ENCODE data around the gene HECW1.
"Not testable (repeated sequence)": the region's sequence is repeated elsewhere in the genome, so short reads cannot be mapped to it uniquely, and the experiment has no call there.

Gene HECW1

DNA sequence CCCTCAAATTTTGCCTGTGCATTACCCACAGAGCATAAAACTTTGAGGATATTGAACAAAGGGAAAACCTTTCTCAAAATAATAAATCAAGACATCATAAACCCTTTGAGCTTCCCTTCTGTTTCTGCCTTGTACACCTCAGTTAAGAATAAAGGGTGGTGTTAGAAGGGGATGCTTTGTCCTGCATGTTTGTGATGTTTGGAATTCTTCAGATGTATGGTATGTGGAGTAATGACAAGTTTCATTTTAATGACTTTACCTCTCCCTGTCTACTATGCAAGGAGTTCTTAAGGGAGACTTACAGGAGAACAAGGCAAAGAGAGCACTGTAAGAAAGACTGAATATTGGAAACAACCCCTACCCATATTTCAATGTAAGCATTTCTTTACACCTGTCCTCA, 99.2 kb downstream of the HECW1 start:
- DNase-seq = no peak

DNA sequence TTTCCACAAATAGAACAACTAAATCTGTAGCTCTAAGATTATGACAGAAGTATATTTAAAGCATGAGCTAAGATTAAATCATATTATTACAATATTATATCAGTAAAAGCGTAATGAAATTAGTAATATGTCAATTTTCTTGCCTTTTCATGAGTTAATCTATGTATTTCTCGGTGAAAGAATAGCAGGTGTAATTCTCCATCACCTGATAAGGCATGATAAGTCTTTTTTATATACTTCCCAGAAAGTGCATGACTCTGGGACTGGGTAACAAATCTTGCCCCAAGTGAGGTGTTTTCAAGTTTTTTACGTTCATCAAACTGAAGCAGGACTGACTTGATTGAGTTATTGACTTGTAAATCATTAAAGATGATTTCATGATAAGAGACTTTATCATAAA, 100.5 kb downstream of the HECW1 start:
- DNase-seq = no peak

DNA sequence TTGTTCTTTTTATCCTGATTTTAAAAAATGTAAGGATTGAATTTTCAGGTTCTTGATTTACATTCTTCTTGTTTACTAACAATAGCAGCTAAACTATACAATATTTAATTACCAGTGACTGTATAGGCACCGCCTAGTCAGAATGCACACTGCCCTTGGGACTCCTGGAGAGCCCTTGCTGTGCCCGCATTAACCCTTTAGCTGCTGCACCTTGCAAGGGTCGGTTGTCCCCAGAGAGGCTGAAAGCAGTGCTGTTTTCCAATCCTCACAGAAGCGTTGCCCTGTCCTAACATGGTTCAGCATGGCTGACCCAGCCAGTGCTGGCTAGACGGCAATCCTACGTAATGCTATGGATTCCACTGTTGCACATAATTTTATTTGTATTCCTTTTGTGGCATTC, 102.6 kb downstream of the HECW1 start:
- no peak for DNase-seq

DNA sequence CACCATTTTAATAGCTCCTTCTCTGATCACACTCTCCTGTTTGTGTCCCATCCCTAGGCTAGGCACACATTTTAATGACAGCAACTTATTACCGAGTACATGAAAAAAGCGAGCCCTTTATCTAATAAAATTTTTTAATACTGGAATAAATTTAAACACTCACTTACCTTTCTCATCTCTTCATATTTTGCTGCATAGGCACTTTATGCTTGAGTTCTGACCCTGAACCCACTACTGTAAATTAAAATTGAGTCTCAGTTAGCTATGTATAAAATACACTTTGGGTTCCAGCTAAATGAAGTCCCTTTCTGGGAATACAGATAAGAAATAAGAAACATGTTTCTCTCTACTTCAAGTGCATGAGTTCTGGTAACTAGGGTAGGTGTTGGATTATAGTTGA, 104.6 kb downstream of the HECW1 start:
- no peak for DNase-seq

DNA sequence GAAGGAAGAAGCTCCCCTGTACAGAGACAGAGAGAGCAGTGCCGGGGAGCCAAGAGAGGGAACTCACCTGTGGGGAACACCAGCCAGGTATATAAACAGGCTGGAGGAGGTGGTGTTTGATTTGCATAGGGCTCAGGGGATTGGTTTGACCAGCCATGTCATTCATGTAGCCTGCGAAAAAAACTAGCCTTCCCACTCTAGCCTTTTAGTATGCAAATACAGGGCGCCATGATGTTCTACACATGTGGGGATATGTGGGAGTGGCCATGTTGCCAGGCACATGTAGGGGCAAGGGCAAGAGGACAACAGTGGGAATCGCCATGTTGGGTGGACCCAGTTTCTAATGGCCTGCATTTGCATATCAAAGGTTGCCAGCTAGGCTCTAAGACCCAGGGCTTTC, 106.5 kb downstream of the HECW1 start:
- DNase-seq = not testable (repeated sequence)

DNA sequence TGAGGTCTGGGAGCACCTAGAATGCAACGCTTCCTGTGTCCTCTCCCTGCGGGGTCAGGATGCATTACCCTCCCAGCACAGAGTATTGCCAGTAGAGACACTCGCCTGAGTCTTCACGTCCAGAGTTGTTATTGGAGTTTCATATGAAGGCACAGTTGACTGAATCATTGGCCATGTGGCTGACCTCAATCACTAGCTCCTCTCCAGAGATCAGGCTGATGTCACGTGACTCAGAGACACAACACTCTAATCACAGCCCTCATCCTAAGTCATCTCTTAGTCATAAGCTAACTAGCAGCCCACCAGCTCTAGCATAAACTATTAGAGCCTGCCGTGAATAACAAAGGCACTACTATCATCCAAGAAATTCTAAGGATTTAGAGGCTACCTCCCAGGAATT, 107.8 kb downstream of the HECW1 start:
- no peak for DNase-seq

DNA sequence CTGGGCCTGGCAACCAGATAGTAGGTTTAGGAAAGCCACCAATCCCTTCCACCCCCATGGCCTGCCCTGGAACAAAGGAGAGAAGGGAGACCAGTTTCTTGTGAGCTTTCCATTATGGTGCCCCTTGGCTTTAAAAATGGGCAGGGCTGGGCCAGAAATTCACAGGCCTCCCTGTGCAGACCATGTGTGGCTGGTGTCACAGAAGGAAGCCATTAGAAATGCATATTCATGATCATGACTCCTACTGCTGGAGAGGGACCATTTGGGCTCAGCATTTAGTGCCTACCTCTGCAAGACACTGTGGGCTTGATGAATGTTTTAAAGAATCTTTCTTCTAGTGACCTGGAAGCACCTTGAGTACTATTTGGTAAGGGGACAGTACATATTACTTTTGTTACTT, 108.3 kb downstream of the HECW1 start:
- no peak for DNase-seq

DNA sequence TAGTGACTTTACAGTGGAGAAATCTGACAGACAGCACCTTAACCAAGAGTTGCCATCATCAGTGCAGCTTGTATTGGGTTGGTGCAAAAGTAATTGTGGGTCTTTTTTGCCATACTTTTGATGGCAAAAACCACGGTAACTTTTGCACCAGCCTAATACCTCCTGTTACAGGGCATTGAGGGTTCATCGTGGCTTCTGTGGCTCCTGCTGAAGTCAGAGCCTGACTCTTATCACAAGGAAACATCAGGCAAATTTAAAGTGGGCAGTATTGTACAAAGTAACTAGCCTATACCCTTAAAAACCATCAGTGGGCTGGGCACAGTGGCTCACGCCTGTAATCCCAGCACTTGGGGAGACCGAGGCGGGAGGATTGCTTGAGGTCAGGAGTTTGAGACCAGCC, 117.4 kb downstream of the HECW1 start:
- DNase-seq = no peak

DNA sequence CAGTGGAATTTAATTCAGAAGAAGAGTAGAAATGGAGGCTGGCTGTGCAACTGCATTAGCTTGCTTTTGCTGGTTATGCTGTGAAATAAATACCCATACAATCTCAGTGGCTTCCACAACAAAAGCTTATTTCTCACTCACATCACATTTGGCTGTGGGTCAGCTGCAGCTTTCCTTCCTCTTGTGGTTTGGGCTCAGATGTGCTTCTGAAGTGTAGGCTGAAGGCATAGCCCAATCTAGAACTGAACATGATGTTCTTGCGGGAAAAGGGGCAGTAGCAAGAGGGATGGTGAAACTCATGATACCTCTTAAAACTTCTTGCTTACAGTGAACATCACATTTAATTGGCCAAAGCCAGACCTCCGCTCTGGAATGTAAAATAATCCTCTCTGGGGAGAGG, 119.9 kb downstream of the HECW1 start:
- DNase-seq = no peak

DNA sequence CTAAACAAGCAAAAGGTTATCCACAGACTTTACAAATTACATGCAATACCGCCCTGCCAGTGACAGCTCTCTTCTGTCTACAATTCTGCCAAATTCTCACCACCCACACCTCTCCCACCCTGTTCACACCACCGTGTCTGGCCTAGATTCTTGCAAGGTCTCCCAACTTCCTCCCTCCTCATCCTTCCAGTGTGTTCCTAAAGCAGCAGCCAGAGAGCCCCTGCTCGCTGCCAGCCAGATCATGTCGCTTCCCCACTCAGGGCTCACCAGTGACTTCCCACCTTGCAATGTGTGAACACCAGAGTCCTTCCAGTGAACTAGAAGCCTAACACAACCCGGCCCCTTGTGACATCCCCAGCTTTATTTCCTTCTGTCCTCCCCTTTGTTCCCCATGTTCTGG, 121.6 kb downstream of the HECW1 start:
- DNase-seq = no peak

DNA sequence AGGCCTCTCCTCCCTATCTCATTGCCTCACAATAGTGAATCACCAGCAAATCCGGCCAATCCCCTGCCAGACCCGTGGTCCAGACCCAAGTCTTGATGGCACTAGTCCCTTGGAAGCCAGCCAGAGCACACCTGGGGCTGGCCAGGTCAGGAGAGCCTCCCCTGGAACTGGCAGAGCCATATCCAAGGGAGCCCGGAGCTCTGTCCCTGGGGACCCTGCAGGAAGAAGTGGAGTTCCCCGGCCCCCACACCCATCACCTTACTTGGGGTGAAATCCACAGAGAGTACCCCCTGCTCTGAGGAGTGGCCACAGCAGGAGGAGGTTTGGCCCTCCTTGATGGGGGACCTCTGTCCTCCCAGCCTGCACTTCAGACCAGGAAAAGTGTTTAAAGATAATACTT, 122.5 kb downstream of the HECW1 start:
- no peak for DNase-seq

DNA sequence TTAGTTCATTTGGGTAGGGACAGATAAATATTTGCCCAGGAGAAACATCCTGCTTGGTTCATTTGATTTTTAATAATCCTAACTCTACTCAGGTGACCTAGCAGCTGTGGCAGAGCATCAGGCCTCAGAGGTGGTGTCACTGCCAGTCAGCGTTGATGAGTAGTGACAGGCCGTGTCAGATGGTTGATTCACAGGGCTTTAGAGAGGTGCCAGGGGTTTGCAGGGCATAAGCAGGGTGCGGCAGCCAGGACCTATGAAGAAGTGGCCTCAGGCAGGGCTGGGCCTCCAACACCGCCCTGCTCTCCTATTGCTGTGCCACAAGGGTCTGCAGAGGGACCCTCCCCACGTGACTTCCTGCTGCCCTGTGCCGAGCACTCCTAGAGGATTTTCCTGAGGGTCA, 128.1 kb downstream of the HECW1 start:
- no peak for DNase-seq

DNA sequence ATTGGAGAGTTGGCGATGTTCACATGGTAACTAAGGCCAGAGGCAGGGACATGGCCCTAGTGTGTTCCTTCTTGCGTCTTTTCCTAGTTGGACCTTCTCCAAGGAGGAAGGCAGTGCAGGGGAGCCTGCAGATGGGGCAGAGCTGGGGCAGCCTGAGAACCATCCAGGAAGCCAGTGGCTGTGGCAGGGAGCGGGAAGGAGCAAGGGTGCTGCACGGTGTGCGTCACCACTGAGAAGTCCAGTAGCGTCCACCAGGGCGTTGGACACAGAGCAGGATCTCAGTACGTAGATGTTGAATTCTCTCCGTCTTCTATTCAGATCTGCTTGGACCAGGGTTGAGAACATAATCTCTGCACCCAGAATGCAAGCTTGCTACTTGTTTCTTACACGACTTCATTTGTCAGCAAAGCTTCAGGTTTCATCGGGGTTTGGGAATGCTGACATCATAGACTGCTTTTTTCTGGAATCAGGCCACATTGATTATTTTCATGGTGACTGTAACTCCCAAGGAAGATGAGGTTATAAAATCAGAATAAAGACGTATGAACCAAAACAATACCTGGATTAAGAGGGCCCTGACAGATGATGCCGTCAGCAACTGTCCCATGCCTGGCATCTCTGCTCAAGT, 130.3 kb downstream of the HECW1 start:
- DNase-seq = no peak

DNA sequence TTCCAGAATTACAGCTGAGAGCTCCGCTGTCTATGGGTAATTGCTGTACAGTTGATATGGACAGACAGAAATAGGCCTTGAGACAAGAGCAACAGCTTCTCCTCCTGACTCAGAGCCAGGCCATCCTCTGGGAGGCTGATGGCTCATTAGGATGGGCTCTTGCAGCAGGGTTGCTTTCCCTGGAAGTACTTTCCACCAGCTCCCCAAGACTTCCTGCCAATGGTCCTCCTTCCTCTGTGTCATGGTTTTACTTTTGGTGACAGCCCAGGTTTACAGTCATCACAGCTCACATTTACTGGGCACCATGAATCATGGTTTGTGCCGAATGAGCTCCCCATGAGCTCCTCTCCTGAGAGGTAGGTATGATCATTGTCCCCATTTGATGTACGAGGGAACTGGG, 131.8 kb downstream of the HECW1 start:
- DNase-seq = no peak

DNA sequence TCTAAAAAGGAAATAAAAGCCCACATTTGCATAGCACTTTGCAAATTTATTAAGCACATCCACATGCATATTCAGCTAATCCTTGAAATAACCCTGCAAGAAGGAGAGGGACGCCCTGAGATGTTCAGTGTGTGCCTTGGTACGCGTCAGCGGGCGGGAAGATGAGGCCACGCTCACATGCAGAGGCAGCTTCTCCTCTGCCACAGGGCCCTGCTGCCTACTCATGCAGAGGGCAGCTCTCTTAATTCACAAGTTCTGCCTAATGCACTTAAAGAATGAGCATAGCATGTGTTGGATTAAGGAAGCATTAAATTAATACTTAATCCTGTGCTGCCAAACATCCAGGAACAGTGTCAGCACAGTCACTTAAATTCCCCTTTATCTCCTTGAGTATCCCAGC, 132.3 kb downstream of the HECW1 start:
- no peak for DNase-seq

DNA sequence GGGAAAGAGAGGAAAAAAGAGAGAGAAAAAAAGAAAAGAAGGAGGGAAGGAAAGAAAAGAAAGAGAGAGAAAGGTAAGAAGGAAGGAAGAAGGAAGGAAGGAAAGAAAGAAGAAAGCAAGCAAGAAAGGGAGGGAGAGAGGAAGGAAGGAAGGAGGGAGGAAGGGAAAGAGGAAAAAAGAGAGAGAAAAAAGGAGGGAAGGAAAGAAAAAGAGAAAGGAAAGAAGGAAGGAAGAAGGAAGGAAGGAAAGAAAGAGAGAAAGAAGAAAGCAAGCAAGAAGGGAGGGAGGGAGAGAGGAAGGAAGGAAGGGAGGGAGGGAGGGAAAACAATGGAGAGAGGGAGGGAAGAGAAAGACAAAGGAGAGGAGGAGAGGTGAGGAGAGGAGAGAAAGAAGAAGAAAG, 135.3 kb downstream of the HECW1 start:
- no peak for DNase-seq

DNA sequence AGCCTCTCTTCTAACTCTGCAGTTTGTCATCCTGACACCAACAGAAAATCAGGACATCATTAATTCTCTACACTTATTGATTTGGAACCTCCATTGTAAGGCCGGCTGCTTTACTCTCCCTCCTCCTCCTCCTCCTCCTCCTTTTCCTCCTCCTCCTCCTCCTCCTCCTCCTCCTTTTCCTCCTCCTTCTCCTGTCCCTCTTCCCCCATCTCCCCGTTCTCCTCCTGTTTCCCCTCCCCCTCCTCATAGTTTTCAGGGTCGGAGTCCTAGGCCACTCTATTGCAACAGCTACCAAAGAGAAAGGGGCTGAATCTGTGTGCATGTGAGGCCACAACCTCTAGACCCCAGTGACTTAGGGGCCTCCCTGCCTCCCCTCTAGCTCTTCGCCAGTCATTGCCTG, 136.1 kb downstream of the HECW1 start:
- no peak for DNase-seq

DNA sequence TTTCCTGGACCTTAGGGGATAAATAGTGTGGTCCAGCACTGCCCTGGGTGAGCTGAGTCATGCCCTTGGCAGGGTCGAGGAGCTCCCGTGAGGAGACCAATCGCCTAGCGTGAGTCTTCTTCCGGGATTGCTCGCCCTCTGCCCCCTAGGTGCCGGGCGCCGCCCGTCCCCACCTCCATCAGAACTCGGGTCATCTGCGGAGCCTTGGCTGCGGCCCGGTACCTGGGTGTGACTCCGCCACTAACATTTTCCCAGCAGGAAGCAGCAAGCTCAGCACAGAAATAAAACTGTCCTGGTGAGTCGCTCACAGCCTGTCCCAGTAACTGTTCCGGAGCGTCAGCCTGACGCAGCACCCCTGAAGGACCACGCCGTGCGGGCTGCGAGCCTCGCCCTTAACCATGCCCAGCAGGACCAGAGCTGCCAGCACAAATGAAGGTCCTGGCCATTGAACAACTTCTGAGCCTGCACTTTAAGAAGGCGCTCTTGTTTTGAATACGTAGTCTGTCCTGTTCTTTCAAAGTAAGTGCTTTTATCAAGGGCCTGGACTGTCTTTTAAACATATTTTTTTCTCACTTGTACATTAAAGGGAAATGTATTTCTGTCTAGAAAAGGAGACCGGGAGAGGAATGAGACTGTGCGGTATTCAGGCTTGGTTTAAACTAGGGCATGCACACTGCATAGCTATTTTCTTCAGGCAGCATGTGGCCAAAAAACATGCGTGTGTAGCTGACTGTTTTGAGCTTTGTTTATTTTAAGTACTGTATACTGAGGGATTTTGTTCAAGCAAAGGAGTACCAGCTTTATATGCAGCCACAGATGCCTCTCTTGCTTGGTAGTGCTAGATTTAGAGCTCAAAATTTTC, 136.7 kb downstream of the HECW1 start:
- no peak for DNase-seq

DNA sequence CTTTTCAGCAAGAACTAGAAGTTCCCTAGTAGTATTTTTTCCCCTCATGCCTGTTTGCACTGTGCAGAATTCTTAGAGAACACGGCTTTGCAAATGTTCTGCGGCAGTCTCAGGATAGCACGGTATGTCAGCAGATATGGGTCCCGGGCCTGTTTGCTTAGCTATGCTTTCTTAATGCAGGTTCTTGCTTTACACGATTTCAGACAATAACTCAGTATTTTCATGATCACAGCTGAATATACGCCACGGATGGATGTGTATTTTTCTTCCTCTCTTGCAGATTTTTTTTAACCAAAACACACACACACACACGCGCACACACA, 137.3 kb downstream of the HECW1 start:
- no peak for DNase-seq

DNA sequence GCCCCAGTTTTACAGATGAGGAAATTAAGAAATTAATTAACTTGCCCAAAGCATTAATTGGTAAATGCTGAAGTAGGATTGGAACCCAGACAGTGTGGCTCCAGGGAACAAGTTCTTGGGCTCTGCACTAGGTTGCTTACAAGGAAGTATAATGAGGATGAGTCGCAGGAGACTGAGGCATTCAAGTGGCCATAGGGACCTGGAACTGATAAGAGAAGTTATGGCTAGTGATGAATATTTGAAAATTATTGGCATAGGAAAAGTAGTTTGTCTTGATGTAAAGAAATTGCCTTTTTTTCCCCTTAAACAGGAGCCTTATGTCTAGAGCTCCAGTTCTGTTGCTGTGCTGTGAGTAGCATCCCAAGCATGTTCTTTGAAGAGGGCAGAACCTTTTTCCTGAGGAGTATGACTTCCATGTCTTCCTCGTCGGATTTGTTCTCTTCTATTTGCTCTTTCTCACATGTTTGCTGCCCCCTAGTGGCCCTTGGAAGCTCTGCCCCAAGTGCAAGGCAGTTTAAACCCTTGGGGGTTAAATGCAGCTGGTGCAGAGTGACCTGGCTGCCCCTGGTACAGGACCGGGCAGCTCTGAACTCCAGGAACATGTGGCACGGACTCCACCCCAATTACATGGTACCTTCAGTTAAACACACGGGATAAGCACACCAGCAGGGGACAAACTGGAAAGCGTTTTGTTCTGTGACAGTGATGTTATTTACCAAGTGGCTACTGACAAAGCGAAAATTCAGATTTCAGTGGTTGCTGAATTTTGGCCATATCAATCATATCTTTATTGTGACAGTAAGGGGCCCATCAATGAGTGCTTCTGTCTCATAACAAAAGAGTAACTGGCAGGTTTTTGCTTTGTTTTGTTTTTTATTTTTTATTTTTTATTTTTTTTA, 148.8 kb downstream of the HECW1 start:
- peak; percentile 60 to 88 (median 76) for DNase-seq

DNA sequence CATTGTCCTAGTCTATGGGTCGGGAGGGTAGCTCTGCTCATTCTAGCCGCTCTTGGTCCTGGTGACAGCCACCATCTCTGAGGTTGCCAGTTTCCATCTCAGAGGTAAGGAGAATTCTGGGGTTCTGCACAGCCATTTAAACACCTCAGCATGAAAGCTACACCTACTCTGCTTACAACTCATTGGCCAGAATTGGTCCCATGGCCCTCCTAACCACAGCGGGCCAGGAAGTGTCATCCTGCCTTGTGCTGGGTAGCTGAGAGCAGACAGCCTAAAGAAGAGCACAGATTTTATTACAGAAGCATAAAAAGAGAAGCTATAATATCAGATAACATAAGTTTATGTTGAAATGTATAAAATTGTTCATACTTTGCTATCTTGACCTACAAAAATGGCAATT, 152.7 kb downstream of the HECW1 start:
- no peak for DNase-seq

DNA sequence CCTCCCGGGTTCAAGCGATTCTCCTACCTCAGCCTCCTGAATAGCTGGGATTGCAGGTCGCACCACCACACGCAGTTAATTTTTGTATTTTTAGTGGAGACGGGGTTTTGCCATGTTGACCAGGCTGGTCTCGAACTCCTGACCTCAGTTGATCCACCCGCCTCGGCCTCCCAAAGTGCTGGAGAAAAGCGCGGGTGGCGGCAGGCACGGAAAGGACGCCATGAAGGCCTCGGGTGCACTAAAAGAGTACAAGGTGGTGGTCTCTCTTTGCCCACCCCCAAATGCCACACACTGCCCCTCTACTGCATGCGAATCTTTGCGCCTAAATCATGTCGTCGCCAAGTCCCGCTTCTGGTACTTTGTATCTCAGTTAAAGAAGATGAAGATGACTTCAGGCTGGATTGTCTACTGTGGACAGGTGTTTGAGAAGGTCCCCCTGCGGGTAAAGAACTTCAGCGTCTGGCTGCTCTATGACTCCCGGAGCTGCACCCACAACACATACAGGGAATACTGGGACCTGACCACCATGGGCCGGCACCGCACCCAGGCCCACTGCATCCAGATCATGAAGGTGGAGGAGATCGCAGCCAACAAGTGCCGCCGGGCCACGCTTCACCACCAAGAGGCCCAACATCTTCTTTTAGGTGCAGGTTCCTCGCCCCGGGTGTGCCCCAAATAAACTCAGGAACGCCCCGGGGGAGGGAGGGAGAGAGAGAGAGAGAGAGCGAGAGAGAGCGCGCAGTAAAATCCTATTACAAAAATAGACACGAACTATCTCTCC, 161.7 kb downstream of the HECW1 start:
- no peak for DNase-seq

DNA sequence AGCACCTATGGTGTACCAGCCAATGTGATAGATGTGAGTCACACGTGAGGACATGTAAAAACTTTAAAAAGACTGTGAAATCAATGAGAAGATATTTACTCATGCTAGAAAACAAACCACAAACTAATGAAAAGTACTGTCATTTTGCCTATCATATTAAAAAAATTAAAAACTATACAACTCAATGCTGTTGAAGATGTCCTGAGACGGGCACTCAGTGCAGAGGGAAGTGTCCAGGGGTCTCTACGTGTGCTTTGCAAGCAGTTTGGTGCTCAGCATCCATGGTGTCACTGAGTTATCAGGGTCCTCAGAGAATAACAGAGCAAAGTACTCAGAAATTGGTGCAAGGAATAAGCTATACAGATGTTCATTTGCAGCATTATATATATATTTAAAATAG, 162.3 kb downstream of the HECW1 start:
- no peak for DNase-seq

Measured in NCI-H1417 (cell line).